Fibroblast of skin of back (primary cell): ENCODE results near the gene TDRD7.
"Not testable (repeated sequence)": the region's sequence is repeated elsewhere in the genome, so short reads cannot be mapped to it uniquely, and the experiment has no call there.

Experiments used
- DNase-seq: peaks from one replicate; pipeline ENCODE4 v3.0.0-alpha.2; 2013

Gene TDRD7

GRCh38 chr9:97480174-97480573, 68.3 kb downstream of the TDRD7 start:
- DNase-seq = no peak

GRCh38 chr9:97480749-97481148, 68.9 kb downstream of the TDRD7 start:
- no peak for DNase-seq

- no peak for DNase-seq
These were observed 72.2 kb downstream of the TDRD7 start for GRCh38 chr9:97484134-97484533.

GRCh38 chr9:97487107-97487506, 75.2 kb downstream of the TDRD7 start:
- no peak for DNase-seq

GRCh38 chr9:97487861-97488260, 76.0 kb downstream of the TDRD7 start:
- no peak for DNase-seq

GRCh38 chr9:97491216-97491999, 79.5 kb downstream of the TDRD7 start:
- no peak for DNase-seq

- not testable (repeated sequence) for DNase-seq
These were observed 85.9 kb downstream of the TDRD7 start for GRCh38 chr9:97497558-97498375.

GRCh38 chr9:97498846-97499245, 87.0 kb downstream of the TDRD7 start:
- DNase-seq = not testable (repeated sequence)

- no peak for DNase-seq
These were observed 88.4 kb downstream of the TDRD7 start for GRCh38 chr9:97500263-97500662.

- DNase-seq = no peak
These were observed 88.9 kb downstream of the TDRD7 start for GRCh38 chr9:97500765-97501176.

- peak; percentile 42 for DNase-seq
These were observed 89.5 kb downstream of the TDRD7 start, which contains the start of gene TMOD1 for GRCh38 chr9:97501177-97501971. Gene TMOD1 (plus strand): TSS chr9:97501666. CDS start chr9:97524189, 22,523 bp downstream.

- DNase-seq = no peak
These were observed 90.0 kb downstream of the TDRD7 start for GRCh38 chr9:97501972-97502221.

GRCh38 chr9:97502222-97502983, 90.5 kb downstream of the TDRD7 start:
- DNase-seq = no peak

GRCh38 chr9:97502984-97503861, 91.3 kb downstream of the TDRD7 start:
- no peak for DNase-seq

- no peak for DNase-seq
These were observed 91.9 kb downstream of the TDRD7 start for GRCh38 chr9:97503862-97504210.

- no peak for DNase-seq
These were observed 92.7 kb downstream of the TDRD7 start for GRCh38 chr9:97504381-97505216.

- no peak for DNase-seq
These were observed 93.9 kb downstream of the TDRD7 start for GRCh38 chr9:97505845-97506244.

GRCh38 chr9:97506306-97506705, 94.4 kb downstream of the TDRD7 start:
- no peak for DNase-seq

GRCh38 chr9:97506787-97507186, 94.9 kb downstream of the TDRD7 start:
- no peak for DNase-seq

- DNase-seq = no peak
These were observed 95.6 kb downstream of the TDRD7 start for GRCh38 chr9:97507428-97507984.
